ENCODE data around the gene RHBG.

Gene RHBG

GRCh38 chr1:156431366-156431765 is 62.4 kb downstream of the RHBG start:
- Mint-ChIP-seq H3K4me3 (no peak overlapping the region), H3K27ac (no peak overlapping the region), H3K4me1 (peaks cover 15% of the 10 kb centered on the region), H3K36me3 (ENCODE audit: low read depth) (no peaks in the 10 kb centered on the region), H3K9me3 (no peaks in the 10 kb centered on the region), H3K27me3 (ENCODE audit: low read depth, poor library complexity) (peaks cover 100% of the 10 kb centered on the region)
- DNase-seq, result no peak
- TF ChIP-seq CTCF (IDR thresholded peaks at IDR 0.05), result no peak

DNA sequence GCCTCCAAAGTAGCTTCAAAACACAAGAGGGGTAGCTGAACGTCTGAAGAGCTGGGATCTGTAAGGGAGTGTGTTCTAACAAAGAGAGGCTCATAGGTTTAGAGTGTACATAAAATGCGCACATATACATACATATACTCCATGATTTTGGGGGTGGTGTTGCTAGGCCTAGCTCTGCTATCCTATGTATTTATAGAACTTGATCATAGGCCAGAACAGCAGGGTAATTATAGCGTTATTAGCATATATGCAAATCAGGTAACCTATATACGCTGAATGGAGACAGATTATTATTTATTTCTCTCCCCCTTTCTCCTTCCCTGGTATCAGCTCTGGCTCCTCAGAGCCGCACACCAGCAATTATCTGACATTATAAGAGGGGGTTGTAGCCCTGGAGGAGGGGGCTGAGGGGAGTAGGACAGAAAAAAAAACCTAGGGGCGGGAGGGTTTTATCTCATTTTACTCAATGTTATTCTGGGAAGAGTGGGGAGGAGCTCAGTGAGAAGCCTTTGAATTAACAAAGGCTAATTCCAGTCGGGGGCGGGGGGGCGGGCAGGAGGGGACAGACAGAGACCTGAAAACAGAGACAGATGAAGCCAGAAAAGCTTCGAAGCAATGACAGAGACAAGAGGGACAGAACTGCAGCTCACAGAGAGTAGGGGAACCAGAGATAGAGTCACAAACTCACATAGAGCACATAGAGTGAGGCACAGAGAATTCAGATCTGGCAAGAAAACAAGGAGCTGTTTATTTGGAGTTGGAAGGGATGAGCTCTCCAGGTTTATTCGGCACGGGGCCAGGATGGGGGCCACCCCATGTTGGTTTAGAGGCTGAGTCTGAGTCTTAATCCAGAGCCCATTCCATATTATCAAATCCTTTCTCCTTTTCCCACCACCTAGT is 63.0 kb downstream of the RHBG start:
- Mint-ChIP-seq H3K4me3 (no peak overlapping the region), H3K27me3 (ENCODE audit: low read depth, poor library complexity) (peaks cover 100% of the 10 kb centered on the region), H3K27ac (no peak overlapping the region), H3K9me3 (no peaks in the 10 kb centered on the region), H3K4me1 (peaks cover 15% of the 10 kb centered on the region), H3K36me3 (ENCODE audit: low read depth) (no peaks in the 10 kb centered on the region)
- no peak for TF ChIP-seq CTCF (IDR thresholded peaks at IDR 0.05)
- DNase-seq, result no peak

DNA sequence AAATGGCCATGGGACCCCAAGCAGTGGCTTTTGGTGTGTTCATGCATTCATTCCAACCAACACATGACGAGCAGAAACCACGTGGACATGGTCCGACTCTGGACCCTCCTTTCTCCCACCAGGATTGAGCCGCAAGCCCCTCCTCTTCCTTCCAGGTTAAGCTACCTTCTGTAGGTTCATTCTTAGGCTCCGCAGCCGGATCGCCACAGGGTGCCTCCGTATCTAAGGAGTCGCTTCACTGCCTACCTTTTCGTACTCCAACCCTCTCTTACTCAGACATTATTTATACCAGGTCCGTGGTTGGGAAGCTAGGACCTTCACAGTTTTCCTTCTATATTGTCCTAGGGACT is 63.6 kb downstream of the RHBG start:
- H3K27me3 Mint-ChIP-seq (ENCODE audit: low read depth, poor library complexity), result peaks cover 100% of the 10 kb centered on the region
- no peak for TF ChIP-seq CTCF (IDR thresholded peaks at IDR 0.05)
- H3K9me3 Mint-ChIP-seq, result no peaks in the 10 kb centered on the region
- H3K4me1 Mint-ChIP-seq, result peaks cover 15% of the 10 kb centered on the region
- DNase-seq, result no peak
- H3K4me3 Mint-ChIP-seq, result no peak overlapping the region
- no peaks in the 10 kb centered on the region for H3K36me3 Mint-ChIP-seq (ENCODE audit: low read depth)
- no peak overlapping the region for H3K27ac Mint-ChIP-seq

DNA sequence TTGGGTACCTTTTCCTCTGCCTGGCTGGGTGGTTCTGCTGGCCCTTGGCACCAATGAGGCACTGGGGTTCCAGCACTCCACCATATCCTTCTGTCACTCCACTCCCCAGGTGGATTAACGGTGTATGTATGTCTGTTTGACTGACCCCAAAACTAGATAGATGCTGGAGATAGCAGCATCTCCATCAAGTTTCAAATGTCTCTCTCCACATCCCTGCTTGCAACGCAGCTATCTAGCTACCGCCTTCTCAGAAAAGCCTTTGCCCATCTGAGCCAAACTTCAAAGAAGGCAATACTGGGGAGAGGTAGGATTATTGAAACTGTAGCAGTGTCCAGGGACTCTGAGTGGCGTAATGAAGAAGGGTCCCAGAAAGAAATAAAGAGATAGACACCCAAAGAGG is 64.0 kb downstream of the RHBG start:
- H3K27me3 Mint-ChIP-seq (ENCODE audit: low read depth, poor library complexity), result peaks cover 100% of the 10 kb centered on the region
- peaks cover 15% of the 10 kb centered on the region for H3K4me1 Mint-ChIP-seq
- no peak overlapping the region for H3K27ac Mint-ChIP-seq

DNA sequence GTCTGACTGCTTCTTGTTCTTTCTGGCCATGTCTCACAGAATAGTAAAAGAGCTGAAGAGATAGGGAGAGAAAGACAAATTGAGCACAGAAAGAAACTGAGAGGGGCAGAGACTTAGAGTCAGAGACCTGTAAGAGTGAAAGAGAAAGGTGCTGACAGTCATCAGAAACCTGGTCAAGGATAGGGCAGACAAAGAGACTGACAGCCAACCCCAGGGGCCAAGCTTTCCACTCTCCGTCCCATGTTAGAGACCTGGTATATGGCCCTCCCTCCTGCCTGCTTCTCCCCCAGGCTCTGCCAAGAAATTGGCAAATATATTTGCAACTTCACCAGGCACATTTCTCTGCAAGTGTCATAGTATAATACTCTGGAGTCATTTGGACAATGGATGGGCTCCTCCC is 64.6 kb downstream of the RHBG start:
- no peak overlapping the region for H3K4me3 Mint-ChIP-seq
- DNase-seq, result no peak
- H3K27me3 Mint-ChIP-seq (ENCODE audit: low read depth, poor library complexity), result peaks cover 100% of the 10 kb centered on the region
- TF ChIP-seq CTCF (IDR thresholded peaks at IDR 0.05), result no peak
- peaks cover 15% of the 10 kb centered on the region for H3K4me1 Mint-ChIP-seq
- no peaks in the 10 kb centered on the region for H3K9me3 Mint-ChIP-seq
- H3K36me3 Mint-ChIP-seq (ENCODE audit: low read depth), result no peaks in the 10 kb centered on the region
- H3K27ac Mint-ChIP-seq, result no peak overlapping the region

More for the DNA sequence above, 64.0 kb downstream of the RHBG start:
- H3K4me3 Mint-ChIP-seq, result no peak overlapping the region
- H3K36me3 Mint-ChIP-seq (ENCODE audit: low read depth), result no peaks in the 10 kb centered on the region
- no peak for DNase-seq
- H3K9me3 Mint-ChIP-seq, result no peaks in the 10 kb centered on the region
- TF ChIP-seq CTCF (IDR thresholded peaks at IDR 0.05), result no peak
